ENCODE results near the gene FBXL5.
A peak's percentile ranks its signal among the peaks of the same experiment; 100 is the strongest.

Gene FBXL5

GRCh38 chr4:15676899-15677298, 21.7 kb upstream of the FBXL5 start:
- no peak for DNase-seq (ENCODE audit: low spot score)
- no peak for FAIRE-seq

- FAIRE-seq = no peak
- no peak for DNase-seq (ENCODE audit: low spot score)
Observed at GRCh38 chr4:15676039-15676438, 20.9 kb upstream of the FBXL5 start.

- DNase-seq (ENCODE audit: low spot score) = no peak
- FAIRE-seq = no peak
Observed at GRCh38 chr4:15675356-15675755, 20.2 kb upstream of the FBXL5 start.

DNA sequence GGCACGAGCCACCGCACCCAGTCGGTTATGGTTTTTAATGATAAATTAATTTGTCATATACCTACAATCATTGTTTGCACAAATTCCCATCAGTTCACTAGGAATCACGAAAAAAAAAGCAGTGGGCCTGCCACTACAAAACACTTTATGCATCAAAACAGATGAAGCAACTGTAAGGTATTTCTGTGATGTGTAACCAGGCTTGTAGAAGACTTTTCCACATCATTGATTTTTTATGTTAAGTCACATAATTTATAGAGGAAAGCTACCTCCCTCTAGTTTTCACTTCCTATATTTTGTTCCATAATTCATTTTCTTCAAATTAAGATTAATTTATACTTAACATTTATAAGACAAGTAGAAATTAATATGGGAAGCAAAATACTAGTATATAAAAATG, 19.8 kb upstream of the FBXL5 start:
- DNase-seq (ENCODE audit: low spot score) (no peak), FAIRE-seq (peak; percentile 83)

- FAIRE-seq (no peak), DNase-seq (ENCODE audit: low spot score) (no peak)
Observed at GRCh38 chr4:15674046-15674445, 18.9 kb upstream of the FBXL5 start.

DNA sequence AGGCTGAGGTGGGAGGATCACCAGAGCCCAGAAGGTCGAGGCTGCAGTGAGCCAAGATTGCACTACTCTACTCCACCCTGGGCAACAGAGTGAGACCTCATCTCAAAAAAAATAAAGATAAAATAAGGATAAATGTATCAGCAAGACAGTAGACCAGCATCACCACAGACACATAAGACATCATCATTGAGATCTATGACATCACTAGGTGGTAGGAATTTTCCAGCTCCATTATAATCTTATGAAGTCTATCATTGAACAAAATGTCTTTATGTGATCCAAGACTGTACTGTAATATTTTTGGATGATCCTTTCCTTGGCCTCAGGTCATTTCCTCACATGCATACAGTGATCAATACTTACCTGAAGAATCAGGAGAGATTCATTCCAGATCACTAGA, 18.2 kb upstream of the FBXL5 start:
- FAIRE-seq = no peak
- DNase-seq (ENCODE audit: low spot score) = no peak

DNA sequence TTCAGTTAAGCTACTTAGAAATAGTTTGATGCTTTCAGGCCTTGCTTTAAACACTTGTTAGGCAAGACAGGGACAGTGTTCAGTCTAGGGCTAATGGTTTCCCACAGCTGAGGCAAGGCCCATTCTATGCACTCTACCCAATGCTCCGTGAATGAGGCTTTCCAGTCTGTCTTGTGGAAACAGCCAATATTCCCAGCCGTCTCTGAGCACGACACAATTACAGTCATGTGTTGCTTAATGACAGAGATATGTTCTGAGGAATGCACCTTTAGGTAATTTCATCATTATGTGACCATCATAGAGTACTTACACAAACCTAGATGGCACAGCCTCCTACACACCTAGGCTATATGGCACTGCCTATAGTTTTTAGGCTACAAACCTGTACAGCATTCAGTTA, 16.9 kb upstream of the FBXL5 start:
- FAIRE-seq (no peak), DNase-seq (ENCODE audit: low spot score) (no peak)

DNA sequence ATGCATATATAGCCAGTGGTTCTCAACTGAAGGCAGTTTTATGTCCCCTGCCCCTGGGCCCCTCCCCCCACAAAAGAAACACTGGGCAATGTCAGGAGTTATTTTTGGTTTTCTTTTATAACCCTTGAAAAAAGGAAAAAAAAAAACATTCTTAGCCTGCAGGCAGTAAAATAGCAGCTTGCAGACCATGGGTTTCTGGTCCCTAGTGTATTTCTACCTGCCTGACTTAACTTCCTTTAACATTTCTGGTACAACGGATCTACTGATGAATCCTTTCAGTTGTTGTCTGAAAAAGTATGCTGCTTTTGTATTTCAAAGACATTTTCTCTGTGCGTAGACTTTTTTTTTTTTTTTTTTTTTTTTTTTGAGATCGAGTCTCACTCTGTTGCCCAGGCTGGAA, 15.4 kb upstream of the FBXL5 start:
- DNase-seq (ENCODE audit: low spot score) (no peak), FAIRE-seq (no peak)

GRCh38 chr4:15668566-15669435, 13.6 kb upstream of the FBXL5 start:
- FAIRE-seq (no peak), DNase-seq (ENCODE audit: low spot score) (no peak)

DNA sequence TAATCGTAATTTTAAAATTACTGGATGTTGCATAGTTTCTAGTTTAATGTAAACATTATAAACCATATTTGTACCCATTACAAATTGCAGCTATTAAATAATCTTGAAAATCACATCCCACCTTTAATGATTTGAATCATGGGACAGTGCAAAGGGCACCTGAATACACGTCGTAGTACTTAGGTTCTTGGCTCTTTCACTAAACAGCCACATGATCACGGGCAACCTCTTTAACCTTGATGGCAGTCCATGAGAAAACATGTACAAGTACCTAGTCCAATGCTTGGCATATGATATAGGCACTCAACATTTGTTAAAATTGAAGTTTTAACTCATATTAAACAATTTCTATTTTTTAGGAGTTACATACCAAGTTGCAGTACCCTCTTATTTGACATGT, 11.8 kb upstream of the FBXL5 start:
- DNase-seq (ENCODE audit: low spot score) (no peak), FAIRE-seq (no peak)

GRCh38 chr4:15665753-15666365, 10.7 kb upstream of the FBXL5 start:
- FAIRE-seq (no peak), DNase-seq (ENCODE audit: low spot score) (peak; percentile 29)

DNA sequence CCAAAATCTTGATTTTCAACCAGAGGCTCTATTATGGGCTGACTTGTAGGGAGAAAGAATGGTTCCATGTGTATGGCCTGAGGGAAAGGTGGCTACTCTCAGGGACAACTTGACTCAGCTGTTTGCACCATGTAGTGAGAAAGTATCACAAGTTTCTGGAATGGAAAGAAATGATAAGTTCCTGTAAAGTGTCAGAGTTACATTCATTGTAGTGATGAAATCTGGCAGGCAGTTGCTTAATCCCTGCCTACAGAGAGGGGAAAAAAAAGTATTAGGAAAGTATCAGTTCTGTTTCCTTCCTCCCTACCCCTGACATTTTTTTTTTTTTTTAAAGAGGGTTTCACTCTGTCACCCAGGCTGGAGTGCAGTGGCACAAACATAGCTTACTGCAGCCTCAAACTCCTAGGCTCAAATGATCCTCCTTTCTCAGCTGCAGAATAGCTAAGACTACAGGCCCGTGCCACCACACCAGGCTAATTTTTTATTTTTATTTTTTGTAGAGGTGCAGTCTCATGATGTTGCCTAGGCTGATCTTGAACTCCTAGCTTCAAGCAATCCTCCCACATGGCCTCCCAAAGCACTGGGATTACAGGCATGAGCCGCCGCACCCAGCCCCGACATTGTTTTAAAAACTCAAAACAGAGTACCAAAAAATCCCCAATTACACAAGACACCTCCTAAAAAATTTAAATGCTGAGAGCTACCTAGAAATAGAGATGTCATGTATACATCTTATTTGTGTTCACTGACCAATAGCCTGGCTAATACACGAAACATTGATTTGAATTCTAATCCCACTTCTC, 4.8 kb upstream of the FBXL5 start:
- no peak for DNase-seq (ENCODE audit: low spot score)
- no peak for FAIRE-seq

DNA sequence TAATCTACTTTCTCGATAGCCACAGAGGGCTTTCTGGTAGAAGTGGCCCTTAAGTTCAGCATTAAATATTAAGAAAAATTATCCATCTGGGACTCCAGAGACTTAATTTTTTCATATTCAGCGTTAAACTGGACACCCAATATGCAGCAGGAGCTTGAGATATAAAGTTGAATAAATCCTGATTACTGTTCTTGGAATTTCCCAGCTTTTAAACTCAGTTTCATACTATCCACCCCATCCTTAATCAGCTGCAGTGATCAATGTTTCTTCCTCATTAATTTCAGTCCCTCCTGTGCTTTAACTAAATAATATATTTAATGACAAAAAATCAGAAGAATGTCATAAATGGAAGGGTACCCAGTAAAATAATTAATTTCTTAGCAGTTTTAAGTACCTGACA, 3.6 kb upstream of the FBXL5 start:
- FAIRE-seq = no peak
- DNase-seq (ENCODE audit: low spot score) = no peak

GRCh38 chr4:15658136-15658770, 3.1 kb upstream of the FBXL5 start:
- DNase-seq (ENCODE audit: low spot score) (no peak), FAIRE-seq (no peak)

DNA sequence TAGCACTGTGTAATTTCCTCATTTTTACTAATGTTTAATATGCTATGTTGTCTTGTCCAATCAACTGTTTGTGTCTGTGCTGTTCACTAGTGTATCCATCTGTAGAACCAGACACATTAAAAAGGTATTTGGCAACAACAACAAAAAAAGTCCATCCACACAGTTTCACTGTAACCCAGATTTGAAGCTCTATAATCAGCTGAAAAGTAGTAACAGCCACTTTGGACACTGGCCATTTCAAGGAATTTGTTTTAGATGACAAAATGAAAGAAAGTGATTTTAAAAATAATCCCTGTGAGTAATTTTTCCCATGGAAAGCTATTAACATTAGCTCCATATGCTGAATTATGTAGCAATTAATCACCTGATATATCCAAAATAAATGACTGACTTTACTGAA, 2.2 kb upstream of the FBXL5 start:
- no peak for FAIRE-seq
- no peak for DNase-seq (ENCODE audit: low spot score)

GRCh38 chr4:15656038-15656470, 897 bp upstream of the FBXL5 start:
- no peak for FAIRE-seq
- no peak for DNase-seq (ENCODE audit: low spot score)

- FAIRE-seq (no peak), DNase-seq (ENCODE audit: low spot score) (peak; percentile 9)
Observed at GRCh38 chr4:15654593-15655222, 449 bp downstream of the FBXL5 start.

DNA sequence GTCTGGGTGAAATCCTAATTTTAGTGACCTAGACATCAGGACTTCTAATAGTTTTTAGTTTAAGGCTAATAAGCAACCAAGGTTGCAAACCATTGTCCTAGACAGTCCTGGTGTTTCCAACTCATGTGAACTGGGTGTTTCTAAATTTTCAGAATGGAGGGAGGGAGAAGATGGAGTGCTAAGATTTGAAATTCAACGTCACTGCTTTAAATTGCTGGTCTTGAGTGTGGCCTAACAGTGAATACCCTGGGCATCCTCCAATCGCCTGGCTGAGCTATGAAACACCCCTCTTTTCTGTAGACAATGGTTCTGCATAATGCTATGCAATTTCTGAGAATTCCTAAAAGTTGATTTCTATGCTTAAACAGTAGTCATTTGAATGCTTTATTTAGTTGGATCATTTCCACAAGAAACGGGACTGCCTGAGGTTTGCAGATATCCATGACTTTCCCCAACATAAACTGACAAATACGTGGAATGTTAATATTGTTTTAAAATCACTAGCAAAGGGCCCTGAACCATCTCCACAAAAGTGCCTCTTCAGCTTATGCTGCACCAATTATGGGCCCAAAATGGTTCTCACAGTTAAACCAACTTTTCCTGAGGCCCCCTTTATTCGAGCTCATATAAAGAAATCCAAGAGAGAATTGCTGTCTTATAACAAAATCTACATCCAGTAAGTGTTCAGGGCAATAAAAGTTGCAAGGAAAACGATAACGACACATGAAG, 1.1 kb downstream of the FBXL5 start:
- DNase-seq (ENCODE audit: low spot score) (peak; percentile 58), FAIRE-seq (peak; percentile 62)

- DNase-seq (ENCODE audit: low spot score) (no peak), FAIRE-seq (no peak)
Observed at GRCh38 chr4:15653420-15653819, 1.7 kb downstream of the FBXL5 start.

DNA sequence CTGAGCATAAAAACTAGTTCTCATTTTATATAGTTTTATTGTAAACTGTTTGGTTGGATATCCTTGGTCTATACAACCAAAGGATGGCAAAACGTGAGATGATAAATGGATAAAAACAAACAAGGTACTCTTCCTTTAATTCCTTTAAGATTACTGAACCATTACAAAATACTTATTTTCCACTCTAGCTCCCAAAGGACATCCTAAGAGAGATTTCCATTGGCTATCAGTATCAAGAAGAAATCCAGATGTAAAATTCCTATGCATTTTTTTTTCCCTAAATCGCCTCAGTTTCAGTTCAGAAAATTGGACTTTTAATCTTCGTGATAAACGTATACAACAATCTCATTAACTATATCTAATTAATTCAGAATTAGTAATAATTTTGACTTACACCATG, 2.3 kb downstream of the FBXL5 start:
- FAIRE-seq = peak; percentile 4
- no peak for DNase-seq (ENCODE audit: low spot score)

GRCh38 chr4:15652191-15652590, 3.0 kb downstream of the FBXL5 start:
- no peak for FAIRE-seq
- no peak for DNase-seq (ENCODE audit: low spot score)

All from RCC 7860 (cell line).